ENCODE measurements around the gene PSMD13.
"Not testable (repeated sequence)": the region's sequence is repeated elsewhere in the genome, so short reads cannot be mapped to it uniquely, and the experiment has no call there.

Gene PSMD13

GRCh38 chr11:218815-219593 is 17.8 kb upstream of the PSMD13 start:
- no peak for DNase-seq (ENCODE audit: low read depth)

- DNase-seq (ENCODE audit: low read depth), result not testable (repeated sequence)
These were observed 16.0 kb upstream of the PSMD13 start for GRCh38 chr11:220641-221215.

- DNase-seq (ENCODE audit: low read depth), result no peak
These were observed 15.2 kb upstream of the PSMD13 start for GRCh38 chr11:221539-221938.

- DNase-seq (ENCODE audit: low read depth), result no peak
These were observed 14.6 kb upstream of the PSMD13 start for GRCh38 chr11:221998-222789.

GRCh38 chr11:223026-223789 is 13.6 kb upstream of the PSMD13 start:
- no peak for DNase-seq (ENCODE audit: low read depth)

GRCh38 chr11:223884-224283 is 12.9 kb upstream of the PSMD13 start:
- no peak for DNase-seq (ENCODE audit: low read depth)

- DNase-seq (ENCODE audit: low read depth), result no peak
These were observed 12.4 kb upstream of the PSMD13 start for GRCh38 chr11:224424-224823.

- no peak for DNase-seq (ENCODE audit: low read depth)
These were observed 10.9 kb upstream of the PSMD13 start for GRCh38 chr11:225734-226453.

GRCh38 chr11:227824-228379 is 8.9 kb upstream of the PSMD13 start:
- DNase-seq (ENCODE audit: low read depth), result no peak

- DNase-seq (ENCODE audit: low read depth), result no peak
These were observed 6.3 kb upstream of the PSMD13 start for GRCh38 chr11:230431-230830.

- no peak for DNase-seq (ENCODE audit: low read depth)
These were observed 3.8 kb upstream of the PSMD13 start for GRCh38 chr11:232783-233565.

- DNase-seq (ENCODE audit: low read depth), result no peak
These were observed 1.6 kb upstream of the PSMD13 start for GRCh38 chr11:235180-235579.

GRCh38 chr11:235609-235996 is 1.2 kb upstream of the PSMD13 start:
- DNase-seq (ENCODE audit: low read depth), result no peak

- no peak for DNase-seq (ENCODE audit: low read depth)
These were observed 591 bp upstream of the PSMD13 start, which contains the start of gene SIRT3 for GRCh38 chr11:235997-236773. SIRT3 (minus strand) TSS chr11:236342; CDS start chr11:236328, 14 bp downstream.

- not testable (repeated sequence) for DNase-seq (ENCODE audit: low read depth)
These were observed 1.6 kb downstream of the PSMD13 start for GRCh38 chr11:238346-238745.

- no peak for DNase-seq (ENCODE audit: low read depth)
These were observed 3.5 kb downstream of the PSMD13 start for GRCh38 chr11:240315-240714.

- no peak for DNase-seq (ENCODE audit: low read depth)
These were observed 4.9 kb downstream of the PSMD13 start for GRCh38 chr11:241634-242033.

- no peak for DNase-seq (ENCODE audit: low read depth)
These were observed 7.6 kb downstream of the PSMD13 start for GRCh38 chr11:244376-244775.

- DNase-seq (ENCODE audit: low read depth), result no peak
These were observed 12.3 kb downstream of the PSMD13 start for GRCh38 chr11:249062-249461.

GRCh38 chr11:250274-250673 is 13.5 kb downstream of the PSMD13 start:
- no peak for DNase-seq (ENCODE audit: low read depth)
